ENCODE results near the gene FANCD2.
"Not testable (repeated sequence)": the region's sequence is repeated elsewhere in the genome, so short reads cannot be mapped to it uniquely, and the experiment has no call there.

FANCD2 gene

GRCh38 chr3:10006048-10006761, 20.0 kb upstream of the FANCD2 start:
- Histone ChIP-seq H3K27ac (ENCODE audit: low read length) (no peak overlapping the region), H3K4me1 (ENCODE audit: control insufficient read depth, low read depth, low read length) (no peaks in the 10 kb centered on the region)

GRCh38 chr3:10006762-10007090, 19.5 kb upstream of the FANCD2 start:
- Histone ChIP-seq H3K4me1 (ENCODE audit: control insufficient read depth, low read depth, low read length) (no peaks in the 10 kb centered on the region), H3K4me3 (ENCODE audit: low read length) (no peak overlapping the region), H3K9me3 (ENCODE audit: control insufficient read depth, low read depth, low read length) (no peaks in the 10 kb centered on the region), H3K27ac (ENCODE audit: low read length) (no peak overlapping the region), H3K27me3 (ENCODE audit: control insufficient read depth, insufficient read depth, low read length) (peaks cover 5% of the 10 kb centered on the region), H3K9ac (ENCODE audit: low read length) (no peak overlapping the region), H3K36me3 (ENCODE audit: control insufficient read depth, low read depth, low read length) (no peaks in the 10 kb centered on the region)

More at GRCh38 chr3:10006048-10006761, 20.0 kb upstream of the FANCD2 start:
- no peaks in the 10 kb centered on the region for H3K9me3 ChIP-seq (ENCODE audit: control insufficient read depth, low read depth, low read length)
- no peaks in the 10 kb centered on the region for H3K27me3 ChIP-seq (ENCODE audit: control insufficient read depth, insufficient read depth, low read length)
- no peak overlapping the region for H3K9ac ChIP-seq (ENCODE audit: low read length)
- no peak overlapping the region for H3K4me3 ChIP-seq (ENCODE audit: low read length)
- no peaks in the 10 kb centered on the region for H3K36me3 ChIP-seq (ENCODE audit: control insufficient read depth, low read depth, low read length)

GRCh38 chr3:10007126-10007782, 19.0 kb upstream of the FANCD2 start:
- H3K36me3 ChIP-seq (ENCODE audit: control insufficient read depth, low read depth, low read length): no peaks in the 10 kb centered on the region
- H3K9ac ChIP-seq (ENCODE audit: low read length): no peak overlapping the region
- no peaks in the 10 kb centered on the region for H3K4me1 ChIP-seq (ENCODE audit: control insufficient read depth, low read depth, low read length)
- peaks cover 5% of the 10 kb centered on the region for H3K27me3 ChIP-seq (ENCODE audit: control insufficient read depth, insufficient read depth, low read length)
- H3K27ac ChIP-seq (ENCODE audit: low read length): no peak overlapping the region
- no peaks in the 10 kb centered on the region for H3K9me3 ChIP-seq (ENCODE audit: control insufficient read depth, low read depth, low read length)
- H3K4me3 ChIP-seq (ENCODE audit: low read length): no peak overlapping the region

- H3K27me3 ChIP-seq (ENCODE audit: control insufficient read depth, insufficient read depth, low read length); H3K9me3 ChIP-seq (ENCODE audit: control insufficient read depth, low read depth, low read length); H3K4me1 ChIP-seq (ENCODE audit: control insufficient read depth, low read depth, low read length); H3K9ac ChIP-seq (ENCODE audit: low read length); H3K4me3 ChIP-seq (ENCODE audit: low read length); H3K27ac ChIP-seq (ENCODE audit: low read length); H3K36me3 ChIP-seq (ENCODE audit: control insufficient read depth, low read depth, low read length): not testable (repeated sequence)
These were observed 18.0 kb upstream of the FANCD2 start for GRCh38 chr3:10008216-10008587.

GRCh38 chr3:10008588-10009344, 17.5 kb upstream of the FANCD2 start:
- Histone ChIP-seq H3K27me3 (ENCODE audit: control insufficient read depth, insufficient read depth, low read length) (peaks cover 5% of the 10 kb centered on the region), H3K4me1 (ENCODE audit: control insufficient read depth, low read depth, low read length) (no peaks in the 10 kb centered on the region), H3K9me3 (ENCODE audit: control insufficient read depth, low read depth, low read length) (no peaks in the 10 kb centered on the region), H3K9ac (ENCODE audit: low read length) (peak overlapping the region; percentile 40), H3K27ac (ENCODE audit: low read length) (no peak overlapping the region), H3K36me3 (ENCODE audit: control insufficient read depth, low read depth, low read length) (no peaks in the 10 kb centered on the region), H3K4me3 (ENCODE audit: low read length) (peak overlapping the region; percentile 67)

- Histone ChIP-seq H3K9ac (ENCODE audit: low read length) (peak overlapping the region; percentile 20), H3K36me3 (ENCODE audit: control insufficient read depth, low read depth, low read length) (no peaks in the 10 kb centered on the region), H3K4me1 (ENCODE audit: control insufficient read depth, low read depth, low read length) (no peaks in the 10 kb centered on the region), H3K9me3 (ENCODE audit: control insufficient read depth, low read depth, low read length) (no peaks in the 10 kb centered on the region), H3K4me3 (ENCODE audit: low read length) (peak overlapping the region; percentile 60), H3K27me3 (ENCODE audit: control insufficient read depth, insufficient read depth, low read length) (peaks cover 5% of the 10 kb centered on the region), H3K27ac (ENCODE audit: low read length) (no peak overlapping the region)
These were observed 15.8 kb upstream of the FANCD2 start for GRCh38 chr3:10010421-10010877.

GRCh38 chr3:10010878-10011465, 15.3 kb upstream of the FANCD2 start:
- Histone ChIP-seq H3K4me3 (ENCODE audit: low read length) (peak overlapping the region; percentile 60), H3K4me1 (ENCODE audit: control insufficient read depth, low read depth, low read length) (no peaks in the 10 kb centered on the region), H3K36me3 (ENCODE audit: control insufficient read depth, low read depth, low read length) (no peaks in the 10 kb centered on the region), H3K9ac (ENCODE audit: low read length) (peak overlapping the region; percentile 20), H3K27ac (ENCODE audit: low read length) (no peak overlapping the region), H3K9me3 (ENCODE audit: control insufficient read depth, low read depth, low read length) (no peaks in the 10 kb centered on the region), H3K27me3 (ENCODE audit: control insufficient read depth, insufficient read depth, low read length) (peaks cover 5% of the 10 kb centered on the region)

- H3K27ac ChIP-seq (ENCODE audit: low read length): no peak overlapping the region
- no peaks in the 10 kb centered on the region for H3K36me3 ChIP-seq (ENCODE audit: control insufficient read depth, low read depth, low read length)
- no peaks in the 10 kb centered on the region for H3K9me3 ChIP-seq (ENCODE audit: control insufficient read depth, low read depth, low read length)
- H3K9ac ChIP-seq (ENCODE audit: low read length): no peak overlapping the region
- H3K4me1 ChIP-seq (ENCODE audit: control insufficient read depth, low read depth, low read length): no peaks in the 10 kb centered on the region
- peaks cover 5% of the 10 kb centered on the region for H3K27me3 ChIP-seq (ENCODE audit: control insufficient read depth, insufficient read depth, low read length)
- peak overlapping the region; percentile 21 for H3K4me3 ChIP-seq (ENCODE audit: low read length)
These were observed 14.6 kb upstream of the FANCD2 start for GRCh38 chr3:10011631-10012030.

- no peaks in the 10 kb centered on the region for H3K4me1 ChIP-seq (ENCODE audit: control insufficient read depth, low read depth, low read length)
- no peaks in the 10 kb centered on the region for H3K36me3 ChIP-seq (ENCODE audit: control insufficient read depth, low read depth, low read length)
- H3K27ac ChIP-seq (ENCODE audit: low read length): no peak overlapping the region
- H3K27me3 ChIP-seq (ENCODE audit: control insufficient read depth, insufficient read depth, low read length): peaks cover 5% of the 10 kb centered on the region
- H3K9me3 ChIP-seq (ENCODE audit: control insufficient read depth, low read depth, low read length): no peaks in the 10 kb centered on the region
- H3K9ac ChIP-seq (ENCODE audit: low read length): no peak overlapping the region
- no peak overlapping the region for H3K4me3 ChIP-seq (ENCODE audit: low read length)
These were observed 14.1 kb upstream of the FANCD2 start for GRCh38 chr3:10012106-10012505.

- H3K4me3 ChIP-seq (ENCODE audit: low read length): no peak overlapping the region
- no peaks in the 10 kb centered on the region for H3K9me3 ChIP-seq (ENCODE audit: control insufficient read depth, low read depth, low read length)
- no peaks in the 10 kb centered on the region for H3K36me3 ChIP-seq (ENCODE audit: control insufficient read depth, low read depth, low read length)
- H3K27ac ChIP-seq (ENCODE audit: low read length): no peak overlapping the region
- peaks cover 5% of the 10 kb centered on the region for H3K27me3 ChIP-seq (ENCODE audit: control insufficient read depth, insufficient read depth, low read length)
- no peak overlapping the region for H3K9ac ChIP-seq (ENCODE audit: low read length)
- no peaks in the 10 kb centered on the region for H3K4me1 ChIP-seq (ENCODE audit: control insufficient read depth, low read depth, low read length)
These were observed 10.8 kb upstream of the FANCD2 start for GRCh38 chr3:10015461-10015904.

GRCh38 chr3:10017636-10018292, 8.5 kb upstream of the FANCD2 start:
- no peaks in the 10 kb centered on the region for H3K4me1 ChIP-seq (ENCODE audit: control insufficient read depth, low read depth, low read length)
- H3K36me3 ChIP-seq (ENCODE audit: control insufficient read depth, low read depth, low read length): peaks cover 12% of the 10 kb centered on the region
- no peak overlapping the region for H3K4me3 ChIP-seq (ENCODE audit: low read length)
- H3K27ac ChIP-seq (ENCODE audit: low read length): no peak overlapping the region
- no peaks in the 10 kb centered on the region for H3K9me3 ChIP-seq (ENCODE audit: control insufficient read depth, low read depth, low read length)
- no peak overlapping the region for H3K9ac ChIP-seq (ENCODE audit: low read length)
- H3K27me3 ChIP-seq (ENCODE audit: control insufficient read depth, insufficient read depth, low read length): no peaks in the 10 kb centered on the region
